ENCODE data around the gene ERFE.

ERFE gene

GRCh38 chr2:238126338-238126737 lies 32.4 kb upstream of the ERFE start:
- Histone ChIP-seq H3K27ac (ENCODE audit: low read length) (no peak overlapping the region), H2AFZ (ENCODE audit: low read depth, low read length) (no peak overlapping the region), H3K9me3 (ENCODE audit: insufficient read depth, low read length, severe bottlenecking) (no peaks in the 10 kb centered on the region), H3K36me3 (ENCODE audit: insufficient read depth, low read length) (no peaks in the 10 kb centered on the region), H3K4me1 (ENCODE audit: insufficient read depth, low read length) (no peaks in the 10 kb centered on the region), H4K20me1 (ENCODE audit: insufficient read depth, low read length) (no peaks in the 10 kb centered on the region; the same call in 1 of the 2 replicates), H3K79me2 (ENCODE audit: insufficient read depth, low read length) (no peaks in the 10 kb centered on the region), H3K4me3 (ENCODE audit: low read depth in 1 of 2, low read length in 2 of 2) (no peak overlapping the region), H3K9ac (ENCODE audit: low read depth, low read length) (no peak overlapping the region), H3K4me2 (ENCODE audit: insufficient read depth, low read length) (no peak overlapping the region), H3K27me3 (ENCODE audit: insufficient read depth, low read length, poor library complexity) (no peaks in the 10 kb centered on the region)
- no peak for TF ChIP-seq EZH2 (IDR thresholded peaks at IDR 0.05; ENCODE audit: borderline replicate concordance, low read depth, low read length, severe bottlenecking)
- TF ChIP-seq, protein P1, sequence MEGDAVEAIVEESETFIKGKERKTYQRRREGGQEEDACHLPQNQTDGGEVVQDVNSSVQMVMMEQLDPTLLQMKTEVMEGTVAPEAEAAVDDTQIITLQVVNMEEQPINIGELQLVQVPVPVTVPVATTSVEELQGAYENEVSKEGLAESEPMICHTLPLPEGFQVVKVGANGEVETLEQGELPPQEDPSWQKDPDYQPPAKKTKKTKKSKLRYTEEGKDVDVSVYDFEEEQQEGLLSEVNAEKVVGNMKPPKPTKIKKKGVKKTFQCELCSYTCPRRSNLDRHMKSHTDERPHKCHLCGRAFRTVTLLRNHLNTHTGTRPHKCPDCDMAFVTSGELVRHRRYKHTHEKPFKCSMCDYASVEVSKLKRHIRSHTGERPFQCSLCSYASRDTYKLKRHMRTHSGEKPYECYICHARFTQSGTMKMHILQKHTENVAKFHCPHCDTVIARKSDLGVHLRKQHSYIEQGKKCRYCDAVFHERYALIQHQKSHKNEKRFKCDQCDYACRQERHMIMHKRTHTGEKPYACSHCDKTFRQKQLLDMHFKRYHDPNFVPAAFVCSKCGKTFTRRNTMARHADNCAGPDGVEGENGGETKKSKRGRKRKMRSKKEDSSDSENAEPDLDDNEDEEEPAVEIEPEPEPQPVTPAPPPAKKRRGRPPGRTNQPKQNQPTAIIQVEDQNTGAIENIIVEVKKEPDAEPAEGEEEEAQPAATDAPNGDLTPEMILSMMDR (IDR thresholded peaks at IDR 0.05; ENCODE audit: borderline replicate concordance, extremely low read depth, low read length, poor library complexity, severe bottlenecking): no peak
- DNase-seq (no peak), ATAC-seq (ENCODE audit: insufficient read depth, low read depth) (no peak)

- no peaks in the 10 kb centered on the region for H3K36me3 ChIP-seq (ENCODE audit: insufficient read depth, low read length)
- H3K4me2 ChIP-seq (ENCODE audit: insufficient read depth, low read length): no peak overlapping the region
- no peaks in the 10 kb centered on the region; the same call in 1 of the 2 replicates for H4K20me1 ChIP-seq (ENCODE audit: insufficient read depth, low read length)
- H3K4me1 ChIP-seq (ENCODE audit: insufficient read depth, low read length): no peaks in the 10 kb centered on the region
- H2AFZ ChIP-seq (ENCODE audit: low read depth, low read length): no peak overlapping the region
- ATAC-seq (ENCODE audit: insufficient read depth, low read depth) (no peak), DNase-seq (no peak)
- H3K27ac ChIP-seq (ENCODE audit: low read length): no peak overlapping the region
- no peak overlapping the region for H3K9ac ChIP-seq (ENCODE audit: low read depth, low read length)
- no peak for TF ChIP-seq EZH2 (IDR thresholded peaks at IDR 0.05; ENCODE audit: borderline replicate concordance, low read depth, low read length, severe bottlenecking)
- TF ChIP-seq, protein P1 (IDR thresholded peaks at IDR 0.05; ENCODE audit: borderline replicate concordance, extremely low read depth, low read length, poor library complexity, severe bottlenecking): no peak
- no peak overlapping the region for H3K4me3 ChIP-seq (ENCODE audit: low read depth in 1 of 2, low read length in 2 of 2)
- H3K27me3 ChIP-seq (ENCODE audit: insufficient read depth, low read length, poor library complexity): no peaks in the 10 kb centered on the region
- H3K79me2 ChIP-seq (ENCODE audit: insufficient read depth, low read length): no peaks in the 10 kb centered on the region
- H3K9me3 ChIP-seq (ENCODE audit: insufficient read depth, low read length, severe bottlenecking): no peaks in the 10 kb centered on the region
These were observed 32.0 kb upstream of the ERFE start for GRCh38 chr2:238126775-238127164.

- Histone ChIP-seq H3K9ac (ENCODE audit: low read depth, low read length) (no peak overlapping the region), H3K36me3 (ENCODE audit: insufficient read depth, low read length) (no peaks in the 10 kb centered on the region), H3K4me3 (ENCODE audit: low read depth in 1 of 2, low read length in 2 of 2) (no peak overlapping the region), H3K4me2 (ENCODE audit: insufficient read depth, low read length) (no peak overlapping the region), H3K79me2 (ENCODE audit: insufficient read depth, low read length) (no peaks in the 10 kb centered on the region), H3K27ac (ENCODE audit: low read length) (no peak overlapping the region), H3K9me3 (ENCODE audit: insufficient read depth, low read length, severe bottlenecking) (no peaks in the 10 kb centered on the region), H3K4me1 (ENCODE audit: insufficient read depth, low read length) (no peaks in the 10 kb centered on the region), H4K20me1 (ENCODE audit: insufficient read depth, low read length) (no peaks in the 10 kb centered on the region; the same call in 1 of the 2 replicates), H2AFZ (ENCODE audit: low read depth, low read length) (no peak overlapping the region), H3K27me3 (ENCODE audit: insufficient read depth, low read length, poor library complexity) (no peaks in the 10 kb centered on the region)
- ATAC-seq (ENCODE audit: insufficient read depth, low read depth): peak; percentile 42; the same call in 1 of the 3 replicates
- DNase-seq: no peak
- TF ChIP-seq, protein P1 (IDR thresholded peaks at IDR 0.05; ENCODE audit: borderline replicate concordance, extremely low read depth, low read length, poor library complexity, severe bottlenecking): no peak
- no peak for TF ChIP-seq EZH2 (IDR thresholded peaks at IDR 0.05; ENCODE audit: borderline replicate concordance, low read depth, low read length, severe bottlenecking)
These were observed 31.4 kb upstream of the ERFE start for GRCh38 chr2:238127165-238128060.
